GM12875 (cell line): ENCODE data around the gene DNAAF5.

Experiments
- H3K4me3 ChIP-seq: one replicate; pipeline ENCODE4 v1.5.1; 2011; ENCODE audit warnings: low read depth, low read length, control low read depth
- CTCF ChIP-seq: IDR thresholded peaks from 2 replicates; pipeline ENCODE4 v1.5.1; 2011; ENCODE audit warnings: low read depth, mild to moderate bottlenecking, control low read depth, inconsistent platforms, low read length, moderate library complexity, borderline replicate concordance; ENCODE audit not compliant: insufficient read depth

The DNAAF5 gene

GRCh38 chr7:726084-726853 is at the start of gene DNAAF5:
TSS of gene DNAAF5 (plus strand) at chr7:726699. CDS start at chr7:726721, 22 bp downstream.
- peak within 1 kb of the TSS; percentile 61 for H3K4me3 ChIP-seq
- TF ChIP-seq CTCF: no peak

- TF ChIP-seq CTCF: no peak
- no peak overlapping the region for H3K4me3 ChIP-seq
These were observed 49.5 kb upstream of the DNAAF5 start for GRCh38 chr7:676972-677385.

GRCh38 chr7:680411-681127 is 45.9 kb upstream of the DNAAF5 start:
- H3K4me3 ChIP-seq: no peak overlapping the region
- no peak for TF ChIP-seq CTCF

GRCh38 chr7:681551-682307 is 44.8 kb upstream of the DNAAF5 start:
- H3K4me3 ChIP-seq: no peak overlapping the region
- no peak for TF ChIP-seq CTCF

- no peak overlapping the region for H3K4me3 ChIP-seq
- TF ChIP-seq CTCF: no peak
These were observed 43.7 kb upstream of the DNAAF5 start for GRCh38 chr7:682810-683209.

GRCh38 chr7:683526-684205 is 42.8 kb upstream of the DNAAF5 start:
- no peak overlapping the region for H3K4me3 ChIP-seq
- TF ChIP-seq CTCF: no peak
